OCI-LY1 (cell line): ENCODE results near the gene SEPTIN2.

ENCODE experiments used
- EZH2 ChIP-seq: fragments of 200-600 bp; sonication (generic), shearing (Covaris generic); IDR thresholded peaks from 2 replicates; pipeline ENCODE4 v1.8.0; 2017; ENCODE audit warnings: borderline replicate concordance, mixed run types, mild to moderate bottlenecking, antibody characterized with exemption, low read length, moderate library complexity, mixed read lengths
- TF ChIP-seq, protein P1 (sequence below): fragments of 200-600 bp; sonication (generic), shearing (Covaris generic); IDR thresholded peaks from 2 replicates; pipeline ENCODE4 v1.5.1; 2017; ENCODE audit warnings: mild to moderate bottlenecking, antibody characterized with exemption, low read length, moderate library complexity, mixed read lengths

- TF ChIP-seq, protein P1, sequence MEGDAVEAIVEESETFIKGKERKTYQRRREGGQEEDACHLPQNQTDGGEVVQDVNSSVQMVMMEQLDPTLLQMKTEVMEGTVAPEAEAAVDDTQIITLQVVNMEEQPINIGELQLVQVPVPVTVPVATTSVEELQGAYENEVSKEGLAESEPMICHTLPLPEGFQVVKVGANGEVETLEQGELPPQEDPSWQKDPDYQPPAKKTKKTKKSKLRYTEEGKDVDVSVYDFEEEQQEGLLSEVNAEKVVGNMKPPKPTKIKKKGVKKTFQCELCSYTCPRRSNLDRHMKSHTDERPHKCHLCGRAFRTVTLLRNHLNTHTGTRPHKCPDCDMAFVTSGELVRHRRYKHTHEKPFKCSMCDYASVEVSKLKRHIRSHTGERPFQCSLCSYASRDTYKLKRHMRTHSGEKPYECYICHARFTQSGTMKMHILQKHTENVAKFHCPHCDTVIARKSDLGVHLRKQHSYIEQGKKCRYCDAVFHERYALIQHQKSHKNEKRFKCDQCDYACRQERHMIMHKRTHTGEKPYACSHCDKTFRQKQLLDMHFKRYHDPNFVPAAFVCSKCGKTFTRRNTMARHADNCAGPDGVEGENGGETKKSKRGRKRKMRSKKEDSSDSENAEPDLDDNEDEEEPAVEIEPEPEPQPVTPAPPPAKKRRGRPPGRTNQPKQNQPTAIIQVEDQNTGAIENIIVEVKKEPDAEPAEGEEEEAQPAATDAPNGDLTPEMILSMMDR: no peak
- TF ChIP-seq EZH2: no peak
Observed at GRCh38 chr2:241321033-241321432, 5.3 kb downstream of the SEPTIN2 start.
